ENCODE data around the gene SETD7. TPM values are rescaled to one million over a fixed set of nuclear protein-coding genes. Genes with fewer than 3 reads are reported as not detected.

Gene SETD7
- total and polyA plus RNA-seq, 2 of the 4 experiments (the other 2 are of a cell fraction) = 17.0 to 46.6 TPM

DNA sequence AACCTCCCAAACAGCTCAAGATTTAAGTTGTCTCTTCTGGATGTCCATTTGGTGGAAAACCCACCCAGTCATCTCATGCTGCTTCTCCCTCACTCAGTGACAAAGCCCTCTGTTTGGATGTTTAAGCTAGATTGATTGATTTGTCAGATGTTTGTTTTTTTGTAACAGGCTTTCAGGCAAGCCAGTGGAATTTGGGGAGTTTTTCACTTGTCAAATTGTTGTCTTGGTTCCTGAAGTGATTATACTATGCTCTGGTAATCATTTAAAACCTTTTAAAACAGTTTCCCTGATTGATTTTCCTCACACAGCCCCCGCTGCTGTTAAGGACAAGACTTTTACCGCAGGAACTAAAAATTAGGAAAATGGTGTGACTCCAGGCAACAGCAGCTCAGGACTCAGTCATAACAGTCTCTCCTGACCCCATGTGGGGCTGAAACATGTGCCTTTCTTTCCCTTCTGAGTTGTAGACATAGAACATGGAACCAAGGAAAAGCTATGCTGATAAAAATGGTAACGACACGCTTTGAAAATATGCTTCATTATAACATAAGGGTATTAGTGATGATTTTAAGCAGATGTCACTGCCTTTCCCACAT is 40.8 kb upstream of the SETD7 start:
- no peaks in the 10 kb centered on the region for H3K79me1 ChIP-seq (ENCODE audit: low read depth in 1 of 2, low read length in 2 of 2)
- peaks cover 18% of the 10 kb centered on the region for H3K4me1 ChIP-seq (ENCODE audit: control insufficient read depth, insufficient read depth, low read length)
- dilution Hi-C loops (cut with HindIII; ENCODE audit: low sequenced_read_pairs, unreplicated experiment) (no loop called here), intact Hi-C loops (cut with micrococcal nuclease) (no loop called here), in situ Hi-C loops (cut with MboI; ENCODE audit: low sequenced_read_pairs) (no loop called here)
- no peak overlapping the region for H3K14ac ChIP-seq (replicated peaks; ENCODE audit: low read depth, low read length)
- WGBS, 2 experiments (ENCODE audit: extremely low coverage in 2 of 2, insufficient read length in 1 of 2) = no CpG with 5 or more reads among the region's 4 CpGs
- H3K27ac ChIP-seq (ENCODE audit: insufficient read depth, low read length) = no peak overlapping the region
- no peak for ATAC-seq (ENCODE audit: low read depth)
- no peak overlapping the region for H3K9ac ChIP-seq (ENCODE audit: low read depth, low read length)
- peaks cover 6% of the 10 kb centered on the region for H3K9me1 ChIP-seq (ENCODE audit: insufficient read depth, low read length)
- no peak overlapping the region for H3K4ac ChIP-seq (ENCODE audit: low read depth, low read length)
- BruUV-seq (replicated peaks) = no TSS peak
- no peak overlapping the region for H3K56ac ChIP-seq (ENCODE audit: extremely low read depth, insufficient read depth, low read length)
- H2AK9ac ChIP-seq (replicated peaks; ENCODE audit: low read depth, low read length, poor library complexity) = no peak overlapping the region
- H3K9me3 ChIP-seq (ENCODE audit: control insufficient read depth, insufficient read depth, low read length) = no peaks in the 10 kb centered on the region; the same call in 1 of the 2 replicates
- no peak overlapping the region for H4K8ac ChIP-seq (ENCODE audit: low read depth in 2 of 2, low read length in 2 of 2)
- no peak for DNase-seq
- ChIA-PET CTCF (interaction anchor here (0.5 kb wide), 1 partner anchor 403 kb away, joined by 4 read pairs; no protein-coding TSS in a partner anchor), POLR2A (ENCODE audit: unreplicated experiment) (no interaction called here)
- H3K27me3 ChIP-seq (ENCODE audit: control insufficient read depth, insufficient read depth, low read length) = no peaks in the 10 kb centered on the region
- no peak overlapping the region for H2BK5ac ChIP-seq (ENCODE audit: low read depth, low read length, poor library complexity, severe bottlenecking)
- no peak for TF ChIP-seq MXI1 (IDR thresholded peaks at IDR 0.05; ENCODE audit: borderline replicate concordance, low read depth, low read length)
- no peak for TF ChIP-seq RFX5 (IDR thresholded peaks at IDR 0.05; ENCODE audit: low read depth, low read length)
- TF ChIP-seq BHLHE40 (IDR thresholded peaks at IDR 0.05; ENCODE audit: low read depth, low read length) = no peak
- no peak for TF ChIP-seq FOS (IDR thresholded peaks at IDR 0.05; ENCODE audit: low read depth, low read length)
- TF ChIP-seq, protein P1, sequence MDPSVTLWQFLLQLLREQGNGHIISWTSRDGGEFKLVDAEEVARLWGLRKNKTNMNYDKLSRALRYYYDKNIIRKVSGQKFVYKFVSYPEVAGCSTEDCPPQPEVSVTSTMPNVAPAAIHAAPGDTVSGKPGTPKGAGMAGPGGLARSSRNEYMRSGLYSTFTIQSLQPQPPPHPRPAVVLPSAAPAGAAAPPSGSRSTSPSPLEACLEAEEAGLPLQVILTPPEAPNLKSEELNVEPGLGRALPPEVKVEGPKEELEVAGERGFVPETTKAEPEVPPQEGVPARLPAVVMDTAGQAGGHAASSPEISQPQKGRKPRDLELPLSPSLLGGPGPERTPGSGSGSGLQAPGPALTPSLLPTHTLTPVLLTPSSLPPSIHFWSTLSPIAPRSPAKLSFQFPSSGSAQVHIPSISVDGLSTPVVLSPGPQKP (IDR thresholded peaks at IDR 0.05; ENCODE audit: borderline replicate concordance, low read depth, low read length) = no peak
- TF ChIP-seq CHD1 (IDR thresholded peaks at IDR 0.05; ENCODE audit: low read depth, low read length) = no peak
- no peak for TF ChIP-seq POLR2A (IDR thresholded peaks at IDR 0.05; ENCODE audit: low read depth, low read length)
- TF ChIP-seq RAD21 (IDR thresholded peaks at IDR 0.05; ENCODE audit: low read length) = no peak
- no peak for TF ChIP-seq SMC3 (IDR thresholded peaks at IDR 0.05; ENCODE audit: low read depth, low read length)
- TF ChIP-seq CTCF (conservative IDR thresholded peaks at IDR 0.05; ENCODE audit: low read depth, low read length) = no peak
- TF ChIP-seq NFE2L2 (IDR thresholded peaks at IDR 0.05; ENCODE audit: low read depth, low read length) = no peak
- TF ChIP-seq RCOR1 (IDR thresholded peaks at IDR 0.05; ENCODE audit: insufficient replicate concordance, low read length) = no peak
- no peak for TF ChIP-seq MAFK (IDR thresholded peaks at IDR 0.05; ENCODE audit: low read depth, low read length)
- TF ChIP-seq USF2 (IDR thresholded peaks at IDR 0.05; ENCODE audit: low read depth, low read length) = no peak
- no peak for TF ChIP-seq MAZ (IDR thresholded peaks at IDR 0.05; ENCODE audit: borderline replicate concordance, low read depth, low read length)
- no peak for TF ChIP-seq CEBPB (IDR thresholded peaks at IDR 0.05; ENCODE audit: low read depth, low read length)
- H3K4me2 ChIP-seq (ENCODE audit: low read depth, low read length) = peak overlapping the region; percentile 8; the same call in 1 of the 2 replicates
- H2BK15ac ChIP-seq (ENCODE audit: low read depth, low read length) = no peak overlapping the region
- peak overlapping the region; percentile 42; the same call in 1 of the 2 replicates for H3K18ac ChIP-seq (ENCODE audit: low read depth, low read length)
- H2AFZ ChIP-seq (replicated peaks; ENCODE audit: low read length, poor library complexity) = no peak overlapping the region
- no peak overlapping the region for H3K4me3 ChIP-seq (ENCODE audit: insufficient read depth, low read depth, low read length)
- no peak overlapping the region for H3K23ac ChIP-seq (ENCODE audit: low read depth, low read length)
- H4K20me1 ChIP-seq (ENCODE audit: insufficient read depth, low read length) = no peaks in the 10 kb centered on the region
- H2AK5ac ChIP-seq (ENCODE audit: low read depth, low read length) = no peak overlapping the region
- peak overlapping the region; percentile 35; the same call in 1 of the 2 replicates for H4K91ac ChIP-seq (ENCODE audit: insufficient read depth, low read depth, low read length)
- H3K36me3 ChIP-seq (ENCODE audit: control insufficient read depth, insufficient read depth, low read length) = no peaks in the 10 kb centered on the region
- H4K5ac ChIP-seq (ENCODE audit: low read depth, low read length) = no peak overlapping the region
- no peak overlapping the region for H2BK120ac ChIP-seq (ENCODE audit: low read depth, low read length)
- H2BK20ac ChIP-seq (ENCODE audit: low read depth, low read length) = no peak overlapping the region
